K562 (cell line): Measurements from ENCODE around the gene AGPAT1. TPM values are rescaled to one million over a fixed set of nuclear protein-coding genes. Genes with fewer than 3 reads are reported as not detected.

Source experiments
- BRD4 ChIP-seq: fragments of 200-600 bp; sonication (generic); IDR thresholded peaks from 2 replicates; pipeline ENCODE4 v1.6.1; 2017; ENCODE audit warnings: inconsistent platforms
- CHD1 ChIP-seq: fragments of 200-600 bp; sonication (generic); IDR thresholded peaks from one replicate; pipeline ENCODE4 v1.6.1; 2012; ENCODE audit warnings: mild to moderate bottlenecking, moderate library complexity, low read length, inconsistent platforms
- CUX1 ChIP-seq: fragments of 200-800 bp; sonication (Bioruptor generic); IDR thresholded peaks from 2 replicates; pipeline ENCODE4 v1.6.1; 2016; ENCODE audit warnings: missing genetic modification characterization, missing compliant biosample characterization
- FOXP1 ChIP-seq: sonication (generic); formaldehyde crosslinking; IDR thresholded peaks from 2 replicates; pipeline ENCODE4 v1.8.0; 2022; ENCODE audit warnings: mild to moderate bottlenecking, missing genetic modification reagents
- HSF4 ChIP-seq: fragments of 250-450 bp; sonication (Bioruptor Pico); IDR thresholded peaks from 2 replicates; pipeline ENCODE4 v2.1.2; 2022; ENCODE audit warnings: mild to moderate bottlenecking, moderate library complexity, borderline replicate concordance
- NCOA6 ChIP-seq: fragments of 450-650 bp; IDR thresholded peaks from 2 replicates; pipeline ENCODE4 v1.6.1; 2017; ENCODE audit warnings: mild to moderate bottlenecking
- PML ChIP-seq: IDR thresholded peaks from 2 replicates; pipeline ENCODE4 v1.6.1; 2012; ENCODE audit warnings: low read length, inconsistent platforms
- PREB ChIP-seq: sonication (generic); formaldehyde crosslinking; IDR thresholded peaks from 2 replicates; pipeline ENCODE4 v1.8.1; 2023; ENCODE audit warnings: mild to moderate bottlenecking, missing genetic modification reagents
- TCF3 ChIP-seq: sonication (generic); formaldehyde crosslinking; IDR thresholded peaks from 2 replicates; pipeline ENCODE4 v1.4.0; 2020; ENCODE audit warnings: mild to moderate bottlenecking, missing genetic modification reagents
- U2AF2 ChIP-seq: fragments of 200-400 bp; formaldehyde crosslinking; optimal IDR thresholded peaks from 2 replicates; pipeline ENCODE3; 2017; ENCODE audit warnings: low read depth, mild to moderate bottlenecking, low read length
- ZBTB34 ChIP-seq: fragments of 250-450 bp; sonication (Bioruptor Pico); IDR thresholded peaks from 2 replicates; pipeline ENCODE4 v1.8.0; 2021; ENCODE audit warnings: mild to moderate bottlenecking, moderate library complexity
- ZNF263 ChIP-seq: sonication (generic); formaldehyde crosslinking; IDR thresholded peaks from 2 replicates; pipeline ENCODE4 v1.8.0; 2022; ENCODE audit warnings: mild to moderate bottlenecking, missing genetic modification reagents, borderline replicate concordance
- polyA plus RNA-seq, 8 experiments: library from polyadenylated mRNA; depleted of rRNA in 4 of 8; stranded (reverse) in 5 of 8; unstranded in 3 of 8; fragments of >200 nt; fragmentation: Nextera tagmentation in 2 of 8; fragmentation: Illumina TruSeq in 1 of 8; extraction: Ambion mirVana in 2 of 8; extraction: Trizol in 1 of 8; gene quantifications; 2 replicates each; pipeline versions ENCODE4 v1.2.1 to v1.2.3, GENCODE V29; 2011 to 2014; ENCODE audit warnings: inconsistent platforms in 1 of 8, missing spikeins in 1 of 8
- total RNA-seq, 7 experiments: library from RNA; depleted of rRNA in 6 of 7; stranded (reverse); fragments of >200 nt in 6 of 7; fragmentation: Illumina TruSeq in 2 of 7; extraction: Trizol in 2 of 7; gene quantifications; 2 replicates each; pipeline versions ENCODE4 v1.2.1 to v1.2.3, GENCODE V29; 2011 to 2021; ENCODE audit warnings: low replicate concordance in 1 of 7
- TF ChIP-seq, protein P1 (sequence below): sonication (generic); formaldehyde crosslinking; IDR thresholded peaks from 2 replicates; pipeline ENCODE4 v1.5.0; 2020; ENCODE audit warnings: missing genetic modification reagents
- TF ChIP-seq, protein P2 (sequence below): fragments of 200-400 bp; formaldehyde crosslinking; IDR thresholded peaks from 2 replicates; pipeline ENCODE4 v1.6.1; 2017; ENCODE audit warnings: mild to moderate bottlenecking, low read depth, low read length, moderate library complexity
- TF ChIP-seq, protein P3 (sequence below): sonication (generic); formaldehyde crosslinking; IDR thresholded peaks from 2 replicates; pipeline ENCODE4 v1.8.0; 2022; ENCODE audit warnings: mild to moderate bottlenecking, missing genetic modification reagents

Gene AGPAT1
- total and polyA plus RNA-seq, 9 of the 15 experiments (the other 6 are each of a cell fraction or from before 2014, with no cell fraction given): 37.9 to 176 (median 69.4) TPM

- TF ChIP-seq CUX1 (CRISPR knock-in tag): 0 out of 2 replicates have a peak, but pooled peaks have one; percentile 42
- TF ChIP-seq BRD4: no peak
- TF ChIP-seq, protein P1, sequence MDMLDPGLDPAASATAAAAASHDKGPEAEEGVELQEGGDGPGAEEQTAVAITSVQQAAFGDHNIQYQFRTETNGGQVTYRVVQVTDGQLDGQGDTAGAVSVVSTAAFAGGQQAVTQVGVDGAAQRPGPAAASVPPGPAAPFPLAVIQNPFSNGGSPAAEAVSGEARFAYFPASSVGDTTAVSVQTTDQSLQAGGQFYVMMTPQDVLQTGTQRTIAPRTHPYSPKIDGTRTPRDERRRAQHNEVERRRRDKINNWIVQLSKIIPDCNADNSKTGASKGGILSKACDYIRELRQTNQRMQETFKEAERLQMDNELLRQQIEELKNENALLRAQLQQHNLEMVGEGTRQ (CRISPR knock-in tag): no peak
- TF ChIP-seq HSF4: 0 out of 2 replicates have a peak, but pooled peaks have one; percentile 2
- TF ChIP-seq PML: no peak
- peak; percentile 34 for TF ChIP-seq TCF3
- TF ChIP-seq, protein P2, sequence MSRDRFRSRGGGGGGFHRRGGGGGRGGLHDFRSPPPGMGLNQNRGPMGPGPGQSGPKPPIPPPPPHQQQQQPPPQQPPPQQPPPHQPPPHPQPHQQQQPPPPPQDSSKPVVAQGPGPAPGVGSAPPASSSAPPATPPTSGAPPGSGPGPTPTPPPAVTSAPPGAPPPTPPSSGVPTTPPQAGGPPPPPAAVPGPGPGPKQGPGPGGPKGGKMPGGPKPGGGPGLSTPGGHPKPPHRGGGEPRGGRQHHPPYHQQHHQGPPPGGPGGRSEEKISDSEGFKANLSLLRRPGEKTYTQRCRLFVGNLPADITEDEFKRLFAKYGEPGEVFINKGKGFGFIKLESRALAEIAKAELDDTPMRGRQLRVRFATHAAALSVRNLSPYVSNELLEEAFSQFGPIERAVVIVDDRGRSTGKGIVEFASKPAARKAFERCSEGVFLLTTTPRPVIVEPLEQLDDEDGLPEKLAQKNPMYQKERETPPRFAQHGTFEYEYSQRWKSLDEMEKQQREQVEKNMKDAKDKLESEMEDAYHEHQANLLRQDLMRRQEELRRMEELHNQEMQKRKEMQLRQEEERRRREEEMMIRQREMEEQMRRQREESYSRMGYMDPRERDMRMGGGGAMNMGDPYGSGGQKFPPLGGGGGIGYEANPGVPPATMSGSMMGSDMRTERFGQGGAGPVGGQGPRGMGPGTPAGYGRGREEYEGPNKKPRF: no peak
- no peak for TF ChIP-seq U2AF2
- TF ChIP-seq, protein P3, sequence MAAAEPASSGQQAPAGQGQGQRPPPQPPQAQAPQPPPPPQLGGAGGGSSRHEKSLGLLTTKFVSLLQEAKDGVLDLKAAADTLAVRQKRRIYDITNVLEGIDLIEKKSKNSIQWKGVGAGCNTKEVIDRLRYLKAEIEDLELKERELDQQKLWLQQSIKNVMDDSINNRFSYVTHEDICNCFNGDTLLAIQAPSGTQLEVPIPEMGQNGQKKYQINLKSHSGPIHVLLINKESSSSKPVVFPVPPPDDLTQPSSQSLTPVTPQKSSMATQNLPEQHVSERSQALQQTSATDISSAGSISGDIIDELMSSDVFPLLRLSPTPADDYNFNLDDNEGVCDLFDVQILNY: no peak
- no peak for TF ChIP-seq PREB (CRISPR knock-in tag)
- TF ChIP-seq ZNF263: peak; percentile 45; the same call in 1 of the 2 replicates
- no peak for TF ChIP-seq CHD1
- TF ChIP-seq FOXP1 (CRISPR knock-in tag): no peak
- TF ChIP-seq ZBTB34 (CRISPR knock-in tag): no peak
- no peak for TF ChIP-seq NCOA6
Measured at GRCh38 chr6:32168807-32169591, 6.9 kb downstream of the AGPAT1 start (continued).
